H9 (cell line): ENCODE data around the gene MPV17L2. TPM values are rescaled to one million over a fixed set of nuclear protein-coding genes. Genes with fewer than 3 reads are reported as not detected.

ENCODE experiments used
- DNase-seq: peaks from one replicate; pipeline ENCODE4 v3.0.0-alpha.2; 2017
- H2AFZ ChIP-seq: one replicate; pipeline ENCODE4 v1.6.1; 2013; ENCODE audit warnings: mild to moderate bottlenecking, low read length, control low read depth, moderate library complexity
- H2AK5ac ChIP-seq: 2 replicates; pipeline ENCODE4 v1.6.1; 2013; ENCODE audit warnings: low read length, control low read depth, mixed read lengths; ENCODE audit not compliant: insufficient read length
- H2BK120ac ChIP-seq: one replicate; pipeline ENCODE4 v1.6.1; 2013; ENCODE audit warnings: low read depth, mild to moderate bottlenecking, low read length, control low read depth, inconsistent platforms; ENCODE audit not compliant: poor library complexity, severe bottlenecking
- H2BK12ac ChIP-seq: 2 replicates; pipeline ENCODE4 v1.6.1; 2013; ENCODE audit warnings: low read length, control low read depth, mixed read lengths, low read depth; ENCODE audit not compliant: insufficient read length
- H2BK15ac ChIP-seq: 2 replicates; pipeline ENCODE4 v1.6.1; 2013; ENCODE audit warnings: low read depth, low read length, control low read depth
- H2BK20ac ChIP-seq: one replicate; pipeline ENCODE4 v1.6.1; 2013; ENCODE audit warnings: low read depth, mild to moderate bottlenecking, low read length, control low read depth, inconsistent platforms; ENCODE audit not compliant: poor library complexity, severe bottlenecking
- H2BK5ac ChIP-seq: 2 replicates; pipeline ENCODE4 v1.6.1; 2013; ENCODE audit warnings: low read length, control low read depth, mixed read lengths; ENCODE audit not compliant: insufficient read length
- H3K14ac ChIP-seq: 2 replicates; pipeline ENCODE4 v1.6.1; 2013; ENCODE audit warnings: low read length, control low read depth; ENCODE audit not compliant: insufficient read depth
- H3K18ac ChIP-seq: 2 replicates; pipeline ENCODE4 v1.6.1; 2013; ENCODE audit warnings: low read depth, mild to moderate bottlenecking, mixed read lengths, low read length, control low read depth; ENCODE audit not compliant: insufficient read length
- H3K23ac ChIP-seq: 2 replicates; pipeline ENCODE4 v1.6.1; 2013; ENCODE audit warnings: low read length, control low read depth, mixed read lengths, low read depth; ENCODE audit not compliant: insufficient read length
- H3K23me2 ChIP-seq: 2 replicates; pipeline ENCODE4 v1.6.1; 2013; ENCODE audit warnings: low read depth, mild to moderate bottlenecking, mixed read lengths, low read length, control low read depth; ENCODE audit not compliant: insufficient read length, poor library complexity, severe bottlenecking
- H3K27ac ChIP-seq: 2 replicates; pipeline ENCODE4 v1.5.1; 2013; ENCODE audit warnings: low read length, control low read depth, mixed read lengths, low read depth; ENCODE audit not compliant: insufficient read length
- H3K27me3 ChIP-seq: 2 replicates; pipeline ENCODE4 v1.6.1; 2013; ENCODE audit warnings: low read length, control low read depth, inconsistent platforms; ENCODE audit not compliant: insufficient read depth
- H3K4ac ChIP-seq: 2 replicates; pipeline ENCODE4 v1.6.1; 2013; ENCODE audit warnings: low read depth, mild to moderate bottlenecking, control low read depth, inconsistent platforms, low read length, moderate library complexity
- H3K4me1 ChIP-seq: 2 replicates; pipeline ENCODE4 v1.6.1; 2013; ENCODE audit warnings: low read length, control low read depth, inconsistent platforms; ENCODE audit not compliant: insufficient read depth
- H3K4me2 ChIP-seq: 2 replicates; pipeline ENCODE4 v1.6.1; 2013; ENCODE audit warnings: low read length, control low read depth, mixed read lengths; ENCODE audit not compliant: insufficient read length, insufficient read depth
- H3K56ac ChIP-seq: 2 replicates; pipeline ENCODE4 v1.6.1; 2013; ENCODE audit warnings: low read depth, mild to moderate bottlenecking, mixed read lengths, low read length, control low read depth; ENCODE audit not compliant: insufficient read length
- H3K79me1 ChIP-seq: 2 replicates; pipeline ENCODE4 v1.6.1; 2013; ENCODE audit warnings: low read depth, mild to moderate bottlenecking, moderate library complexity, low read length, control low read depth, inconsistent platforms; ENCODE audit not compliant: insufficient read depth, poor library complexity, severe bottlenecking
- H3K79me2 ChIP-seq: 2 replicates; pipeline ENCODE4 v1.6.1; 2013; ENCODE audit warnings: low read length, control low read depth, inconsistent platforms; ENCODE audit not compliant: insufficient read depth
- H3K9ac ChIP-seq: 2 replicates; pipeline ENCODE4 v1.6.1; 2013; ENCODE audit warnings: low read length, control low read depth, mixed read lengths; ENCODE audit not compliant: insufficient read length; ENCODE audit errors: extremely low read depth
- H3K9me3 ChIP-seq: one replicate; pipeline ENCODE4 v1.6.1; 2013; ENCODE audit warnings: low read depth, low read length, inconsistent platforms; ENCODE audit not compliant: control insufficient read depth
- H3T11ph ChIP-seq: one replicate; pipeline ENCODE4 v1.6.1; 2013; ENCODE audit warnings: mild to moderate bottlenecking, low read length, control low read depth, inconsistent platforms
- H4K20me1 ChIP-seq: one replicate; pipeline ENCODE4 v1.6.1; 2013; ENCODE audit not compliant: control insufficient read depth, insufficient read length, insufficient read depth
- H4K5ac ChIP-seq: 2 replicates; pipeline ENCODE4 v1.6.1; 2013; ENCODE audit warnings: low read depth, mild to moderate bottlenecking, mixed read lengths, low read length, control low read depth; ENCODE audit not compliant: insufficient read length
- H4K8ac ChIP-seq: replicated peaks from 2 replicates; pipeline ENCODE4 v1.6.1; 2013; ENCODE audit warnings: low read length, control low read depth, mixed read lengths, low read depth; ENCODE audit not compliant: insufficient read length
- H4K91ac ChIP-seq: 2 replicates; pipeline ENCODE4 v1.6.1; 2013; ENCODE audit warnings: low read depth, mild to moderate bottlenecking, moderate library complexity, mixed read lengths, low read length, control low read depth; ENCODE audit not compliant: insufficient read length
- H3K27ac Mint-ChIP-seq, 3 experiments: 2 replicates in 2 of 3; 3 replicates in 1 of 3; pipeline ENCODE4 v1.8.0; 2020 to 2021; ENCODE audit warnings: mixed read lengths in 3 of 3, mild to moderate bottlenecking in 1 of 3, moderate library complexity in 1 of 3
- H3K27me3 Mint-ChIP-seq: 2 replicates; pipeline ENCODE4 v1.8.0; 2021; ENCODE audit warnings: low read depth, mild to moderate bottlenecking, moderate library complexity, mixed read lengths
- H3K36me3 Mint-ChIP-seq, 3 experiments: 2 replicates in 2 of 3; 3 replicates in 1 of 3; pipeline ENCODE4 v1.8.0; 2020 to 2021; ENCODE audit warnings: low read depth in 3 of 3, mixed read lengths in 3 of 3; ENCODE audit not compliant: insufficient read depth in 1 of 3
- H3K4me1 Mint-ChIP-seq, 2 experiments: 2 replicates each; pipeline ENCODE4 v1.8.0; 2020; ENCODE audit warnings: mixed read lengths in 2 of 2
- H3K4me3 Mint-ChIP-seq, 2 experiments: 2 replicates in 1 of 2; 3 replicates in 1 of 2; pipeline ENCODE4 v1.8.0; 2020 to 2021; ENCODE audit warnings: mild to moderate bottlenecking in 2 of 2, mixed read lengths in 2 of 2, moderate library complexity in 1 of 2
- H3K9me3 Mint-ChIP-seq, 2 experiments: 2 replicates in 1 of 2; 3 replicates in 1 of 2; pipeline ENCODE4 v1.8.0; 2020; ENCODE audit warnings: mild to moderate bottlenecking in 2 of 2, mixed read lengths in 2 of 2, moderate library complexity in 1 of 2
- CTCF ChIP-seq: fragments of 200-600 bp; sonication (generic); conservative IDR thresholded peaks from 3 replicates; pipeline ENCODE4 v1.8.0; 2021; ENCODE audit warnings: antibody characterized with exemption, mild to moderate bottlenecking
- WGBS: extraction: QIAGEN DNeasy Blood & Tissue Kit; methylation state at CpG from one replicate; pipeline ENCODE4 v1.1.7; 2013; ENCODE audit warnings: missing lambda C conversion rate, low lambda C conversion rate, mixed read lengths; ENCODE audit not compliant: insufficient read length; ENCODE audit errors: extremely low coverage; 5-methylcytosine and 5-hydroxymethylcytosine counted together
- total RNA-seq: library from RNA; stranded (reverse); gene quantifications from 2 replicates; pipeline ENCODE4 v1.2.1, GENCODE V29; 2021

The MPV17L2 gene
- total RNA-seq, 1 experiment from 2014 or later = 26.4 TPM

GRCh38 chr19:18164072-18164471 lies 28.9 kb upstream of the MPV17L2 start:
- no peaks in the 10 kb centered on the region for H4K20me1 ChIP-seq
- no peak overlapping the region for H2BK12ac ChIP-seq
- no peak overlapping the region for H2AK5ac ChIP-seq
- H3K4me1 Mint-ChIP-seq = peaks cover 0 to 8% of the 10 kb centered on the region in 2 experiments; a peak in 2 of 4 replicates
- no peaks in the 10 kb centered on the region for H3K79me2 ChIP-seq
- no peaks in the 10 kb centered on the region for H3K9me3 ChIP-seq
- no peak overlapping the region for H2BK15ac ChIP-seq
- no peaks in the 10 kb centered on the region for H3K27me3 ChIP-seq
- no peak overlapping the region for H3K4me2 ChIP-seq
- TF ChIP-seq CTCF = no peak
- H3K23me2 ChIP-seq = peaks cover 3% of the 10 kb centered on the region
- no peaks in the 10 kb centered on the region for H3K9me3 Mint-ChIP-seq
- DNase-seq = no peak
- H3K79me1 ChIP-seq = no peaks in the 10 kb centered on the region
- no peak overlapping the region for H3K27ac Mint-ChIP-seq
- H4K91ac ChIP-seq = no peak overlapping the region
- H4K8ac ChIP-seq = no peak overlapping the region
- H3K9ac ChIP-seq = no peak overlapping the region
- H3T11ph ChIP-seq = no peak overlapping the region
- no CpG with 5 or more reads among the region's 7 CpGs for WGBS
- H2AFZ ChIP-seq = no peak overlapping the region
- 0 out of 2 replicates have a peak, but pooled peaks cover 2% of the 10 kb centered on the region for H3K4me1 ChIP-seq
- no peak overlapping the region for H3K4ac ChIP-seq
- no peak overlapping the region for H3K14ac ChIP-seq
- H2BK5ac ChIP-seq = no peak overlapping the region
- H2BK20ac ChIP-seq = no peak overlapping the region
- peaks cover 25 to 56% (median 55%) of the 10 kb centered on the region in 3 experiments; a peak in 6 of 7 replicates for H3K36me3 Mint-ChIP-seq
- H3K18ac ChIP-seq = no peak overlapping the region
- H3K4me3 Mint-ChIP-seq = no peak overlapping the region; a peak in 1 of 5 replicates
- no peak overlapping the region for H2BK120ac ChIP-seq
- H3K23ac ChIP-seq = no peak overlapping the region
- H4K5ac ChIP-seq = no peak overlapping the region
- no peaks in the 10 kb centered on the region for H3K27me3 Mint-ChIP-seq
- no peak overlapping the region for H3K27ac ChIP-seq
- no peak overlapping the region for H3K56ac ChIP-seq
